HepG2 (cell line): ENCODE data around the gene EEPD1. TPM values are rescaled to one million over a fixed set of nuclear protein-coding genes. Genes with fewer than 3 reads are reported as not detected.

Experiments
- HOXA9 ChIP-seq: sonication (generic); formaldehyde crosslinking; IDR thresholded peaks from 2 replicates; pipeline ENCODE4 v1.8.1; 2022; ENCODE audit warnings: missing genetic modification reagents, mild to moderate bottlenecking, moderate library complexity, borderline replicate concordance
- MZF1 ChIP-seq: sonication (generic); formaldehyde crosslinking; IDR thresholded peaks from 2 replicates; pipeline ENCODE4 v1.8.1; 2023; ENCODE audit warnings: mild to moderate bottlenecking, missing genetic modification reagents, borderline replicate concordance
- PHB2 ChIP-seq: fragments of 450-650 bp; IDR thresholded peaks from 2 replicates; pipeline ENCODE4 v1.6.1; 2018; ENCODE audit not compliant: partially characterized antibody
- PRPF4 ChIP-seq: fragments of 200-400 bp; formaldehyde crosslinking; IDR thresholded peaks from 2 replicates; pipeline ENCODE4 v1.6.1; 2016; ENCODE audit warnings: low read length, low read depth; ENCODE audit not compliant: poor library complexity, severe bottlenecking
- REPIN1 ChIP-seq: sonication (generic); formaldehyde crosslinking; IDR thresholded peaks from 2 replicates; pipeline ENCODE4 v1.8.0; 2022; ENCODE audit warnings: missing genetic modification reagents, low read depth, mild to moderate bottlenecking, borderline replicate concordance
- SAP130 ChIP-seq: IDR thresholded peaks from 2 replicates; pipeline ENCODE4 v1.6.1; 2016; ENCODE audit warnings: low read depth
- SP140L ChIP-seq: sonication (generic); formaldehyde crosslinking; IDR thresholded peaks from 2 replicates; pipeline ENCODE4 v1.4.0; 2020; ENCODE audit warnings: missing genetic modification reagents, borderline replicate concordance
- SRSF1 ChIP-seq: fragments of 200-400 bp; formaldehyde crosslinking; optimal IDR thresholded peaks from 2 replicates; pipeline ENCODE3; 2017; ENCODE audit warnings: mild to moderate bottlenecking, low read depth, low read length, moderate library complexity
- U2AF2 ChIP-seq: fragments of 200-400 bp; formaldehyde crosslinking; IDR thresholded peaks from 2 replicates; pipeline ENCODE4 v1.6.1; 2017; ENCODE audit warnings: low read depth, mild to moderate bottlenecking, low read length
- ZBTB21 ChIP-seq: sonication (generic); formaldehyde crosslinking; IDR thresholded peaks from 2 replicates; pipeline ENCODE4 v1.4.0; 2020; ENCODE audit warnings: missing genetic modification reagents
- ZNF30 ChIP-seq: sonication (generic); formaldehyde crosslinking; IDR thresholded peaks from 2 replicates; pipeline ENCODE4 v1.5.0; 2020; ENCODE audit warnings: mild to moderate bottlenecking, missing genetic modification reagents
- ZNF598 ChIP-seq: sonication (generic); formaldehyde crosslinking; IDR thresholded peaks from 2 replicates; pipeline ENCODE4 v1.5.1; 2020; ENCODE audit warnings: mild to moderate bottlenecking, missing genetic modification reagents, borderline replicate concordance
- ZNF629 ChIP-seq: sonication (generic); formaldehyde crosslinking; conservative IDR thresholded peaks from 2 replicates; pipeline ENCODE4 v1.5.0; 2020; ENCODE audit warnings: missing genetic modification reagents
- polyA plus RNA-seq, 8 experiments: library from polyadenylated mRNA; depleted of rRNA in 3 of 8; stranded (reverse) in 7 of 8; unstranded in 1 of 8; fragments of >200 nt; fragmentation: Illumina TruSeq in 4 of 8; extraction: Trizol in 4 of 8; gene quantifications; 2 replicates each; pipeline versions ENCODE4 v1.2.1 to v1.2.3, GENCODE V29; 2011 to 2016; ENCODE audit warnings: low read depth in 4 of 8, missing spikeins in 1 of 8, mixed read lengths in 1 of 8; ENCODE audit not compliant: insufficient read depth in 1 of 8
- total RNA-seq, 5 experiments: library from RNA; depleted of rRNA; stranded (reverse); fragments of >200 nt; fragmentation: Illumina TruSeq; extraction: Trizol; gene quantifications; 2 replicates each; pipeline ENCODE4 v1.2.3, GENCODE V29; 2016; ENCODE audit warnings: low read depth in 1 of 5
- TF ChIP-seq, protein P1 (sequence below): fragments of 450-650 bp; IDR thresholded peaks from 2 replicates; pipeline ENCODE4 v1.6.1; 2016
- TF ChIP-seq, protein P2 (sequence below), 2 experiments: sonication (generic) in 1 of 2; formaldehyde crosslinking in 1 of 2; IDR thresholded peaks; 2 replicates each; pipeline versions ENCODE4 v1.6.1 to v1.9.0; 2014 to 2022; ENCODE audit warnings: antibody characterized with exemption in 1 of 2, borderline replicate concordance in 1 of 2, inconsistent platforms in 1 of 2, low read depth in 1 of 2, missing genetic modification reagents in 1 of 2

Gene EEPD1
- total and polyA plus RNA-seq, 2 of the 13 experiments (the other 11 are each of a cell fraction or from before 2014, with no cell fraction given), result 10.1 to 16.4 TPM

DNA sequence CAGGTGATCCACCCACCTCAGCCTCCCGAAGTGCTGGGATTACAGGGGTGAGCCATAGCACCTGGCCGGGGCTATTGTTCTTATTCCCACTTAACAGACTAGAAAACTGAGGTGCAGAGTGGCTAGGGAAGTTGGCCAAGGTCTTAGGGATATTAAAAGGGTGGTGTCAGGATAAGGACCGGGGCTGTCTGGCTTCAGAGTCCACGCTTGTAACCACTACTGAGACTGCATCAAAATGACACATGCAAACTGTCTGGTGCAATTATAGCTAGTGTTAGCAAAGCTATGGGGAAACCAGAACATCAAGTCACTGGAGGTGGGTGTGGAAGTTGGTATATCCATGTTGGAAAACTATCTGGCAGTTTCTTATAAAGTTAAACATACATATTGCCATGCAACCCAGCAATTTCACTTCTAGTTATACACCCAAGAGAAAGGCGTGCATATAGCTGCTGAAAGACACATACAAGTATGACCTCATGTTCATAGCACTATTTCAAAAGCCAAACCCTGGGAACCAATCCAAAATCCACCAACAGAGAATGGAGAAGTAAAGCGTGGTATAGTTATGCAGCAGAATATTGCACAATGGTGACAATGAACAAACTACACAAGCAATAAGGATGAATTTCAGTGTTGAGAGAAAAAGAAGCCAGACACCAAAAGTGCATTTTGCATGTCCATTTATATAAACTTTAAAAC is 33.9 kb upstream of the EEPD1 start (continued):
- TF ChIP-seq U2AF2 (no peak), HOXA9 (no peak), ZNF598 (CRISPR knock-in tag) (no peak), PHB2 (no peak), SP140L (CRISPR knock-in tag) (no peak), PRPF4 (no peak), MZF1 (CRISPR knock-in tag) (no peak), SAP130 (CRISPR knock-in tag) (peak; percentile 42; the same call in 1 of the 2 replicates), REPIN1 (CRISPR knock-in tag) (no peak), SRSF1 (no peak), ZNF30 (CRISPR knock-in tag) (no peak), ZNF629 (CRISPR knock-in tag) (peak; percentile 40; the same call in 1 of the 2 replicates), ZBTB21 (CRISPR knock-in tag) (0 out of 2 replicates have a peak, but pooled peaks have one; percentile 48)
- TF ChIP-seq, protein P1, sequence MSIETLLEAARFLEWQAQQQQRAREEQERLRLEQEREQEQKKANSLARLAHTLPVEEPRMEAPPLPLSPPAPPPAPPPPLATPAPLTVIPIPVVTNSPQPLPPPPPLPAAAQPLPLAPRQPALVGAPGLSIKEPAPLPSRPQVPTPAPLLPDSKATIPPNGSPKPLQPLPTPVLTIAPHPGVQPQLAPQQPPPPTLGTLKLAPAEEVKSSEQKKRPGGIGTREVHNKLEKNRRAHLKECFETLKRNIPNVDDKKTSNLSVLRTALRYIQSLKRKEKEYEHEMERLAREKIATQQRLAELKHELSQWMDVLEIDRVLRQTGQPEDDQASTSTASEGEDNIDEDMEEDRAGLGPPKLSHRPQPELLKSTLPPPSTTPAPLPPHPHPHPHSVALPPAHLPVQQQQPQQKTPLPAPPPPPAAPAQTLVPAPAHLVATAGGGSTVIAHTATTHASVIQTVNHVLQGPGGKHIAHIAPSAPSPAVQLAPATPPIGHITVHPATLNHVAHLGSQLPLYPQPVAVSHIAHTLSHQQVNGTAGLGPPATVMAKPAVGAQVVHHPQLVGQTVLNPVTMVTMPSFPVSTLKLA, result no peak
- TF ChIP-seq, protein P2, sequence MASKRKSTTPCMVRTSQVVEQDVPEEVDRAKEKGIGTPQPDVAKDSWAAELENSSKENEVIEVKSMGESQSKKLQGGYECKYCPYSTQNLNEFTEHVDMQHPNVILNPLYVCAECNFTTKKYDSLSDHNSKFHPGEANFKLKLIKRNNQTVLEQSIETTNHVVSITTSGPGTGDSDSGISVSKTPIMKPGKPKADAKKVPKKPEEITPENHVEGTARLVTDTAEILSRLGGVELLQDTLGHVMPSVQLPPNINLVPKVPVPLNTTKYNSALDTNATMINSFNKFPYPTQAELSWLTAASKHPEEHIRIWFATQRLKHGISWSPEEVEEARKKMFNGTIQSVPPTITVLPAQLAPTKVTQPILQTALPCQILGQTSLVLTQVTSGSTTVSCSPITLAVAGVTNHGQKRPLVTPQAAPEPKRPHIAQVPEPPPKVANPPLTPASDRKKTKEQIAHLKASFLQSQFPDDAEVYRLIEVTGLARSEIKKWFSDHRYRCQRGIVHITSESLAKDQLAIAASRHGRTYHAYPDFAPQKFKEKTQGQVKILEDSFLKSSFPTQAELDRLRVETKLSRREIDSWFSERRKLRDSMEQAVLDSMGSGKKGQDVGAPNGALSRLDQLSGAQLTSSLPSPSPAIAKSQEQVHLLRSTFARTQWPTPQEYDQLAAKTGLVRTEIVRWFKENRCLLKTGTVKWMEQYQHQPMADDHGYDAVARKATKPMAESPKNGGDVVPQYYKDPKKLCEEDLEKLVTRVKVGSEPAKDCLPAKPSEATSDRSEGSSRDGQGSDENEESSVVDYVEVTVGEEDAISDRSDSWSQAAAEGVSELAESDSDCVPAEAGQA (IDR thresholded peaks at IDR 0.05; ENCODE audit: low read depth), result no peak
- TF ChIP-seq, protein P2 (CRISPR knock-in tag; IDR thresholded peaks at IDR 0.05; ENCODE audit: borderline replicate concordance), result no peak
- TF ChIP-seq, all 625 proteins: peak for 9
